ENCODE measurements around the gene TAF3. TPM values are rescaled to one million over a fixed set of nuclear protein-coding genes. Genes with fewer than 3 reads are reported as not detected.

The TAF3 gene
- total RNA-seq, 1 donor from 2014 or later: 9.1 TPM

- Mint-ChIP-seq H3K27me3 (ENCODE audit: unreplicated experiment) (peaks cover 81% of the 10 kb centered on the region), H3K9me3 (ENCODE audit: unreplicated experiment) (no peaks in the 10 kb centered on the region), H3K4me1 (ENCODE audit: unreplicated experiment) (peaks cover 2% of the 10 kb centered on the region), H3K27ac (ENCODE audit: unreplicated experiment) (no peak overlapping the region), H3K36me3 (ENCODE audit: unreplicated experiment) (no peaks in the 10 kb centered on the region), H3K4me3 (ENCODE audit: unreplicated experiment) (no peak overlapping the region)
- no peak for DNase-seq (ENCODE audit: extremely low spot score, unreplicated experiment)
- TF ChIP-seq, protein P1, sequence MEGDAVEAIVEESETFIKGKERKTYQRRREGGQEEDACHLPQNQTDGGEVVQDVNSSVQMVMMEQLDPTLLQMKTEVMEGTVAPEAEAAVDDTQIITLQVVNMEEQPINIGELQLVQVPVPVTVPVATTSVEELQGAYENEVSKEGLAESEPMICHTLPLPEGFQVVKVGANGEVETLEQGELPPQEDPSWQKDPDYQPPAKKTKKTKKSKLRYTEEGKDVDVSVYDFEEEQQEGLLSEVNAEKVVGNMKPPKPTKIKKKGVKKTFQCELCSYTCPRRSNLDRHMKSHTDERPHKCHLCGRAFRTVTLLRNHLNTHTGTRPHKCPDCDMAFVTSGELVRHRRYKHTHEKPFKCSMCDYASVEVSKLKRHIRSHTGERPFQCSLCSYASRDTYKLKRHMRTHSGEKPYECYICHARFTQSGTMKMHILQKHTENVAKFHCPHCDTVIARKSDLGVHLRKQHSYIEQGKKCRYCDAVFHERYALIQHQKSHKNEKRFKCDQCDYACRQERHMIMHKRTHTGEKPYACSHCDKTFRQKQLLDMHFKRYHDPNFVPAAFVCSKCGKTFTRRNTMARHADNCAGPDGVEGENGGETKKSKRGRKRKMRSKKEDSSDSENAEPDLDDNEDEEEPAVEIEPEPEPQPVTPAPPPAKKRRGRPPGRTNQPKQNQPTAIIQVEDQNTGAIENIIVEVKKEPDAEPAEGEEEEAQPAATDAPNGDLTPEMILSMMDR (IDR thresholded peaks at IDR 0.05): no peak
These were observed 245.0 kb downstream of the TAF3 start for GRCh38 chr10:8063128-8063908.

DNA sequence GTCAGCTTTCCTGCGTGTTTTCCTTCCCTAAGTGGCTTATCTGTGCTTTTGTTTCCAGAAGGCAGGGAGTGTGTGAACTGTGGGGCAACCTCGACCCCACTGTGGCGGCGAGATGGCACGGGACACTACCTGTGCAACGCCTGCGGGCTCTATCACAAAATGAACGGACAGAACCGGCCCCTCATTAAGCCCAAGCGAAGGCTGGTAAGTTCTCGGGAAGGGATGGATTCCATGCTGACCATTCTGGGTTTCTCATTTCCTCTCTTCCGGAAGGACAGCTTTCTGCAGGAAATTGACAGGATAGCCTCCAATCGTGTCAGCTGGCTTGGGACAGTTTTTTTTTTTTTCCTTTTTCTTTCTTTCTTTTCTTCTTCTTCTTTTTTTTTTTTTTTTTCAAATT is 245.6 kb downstream of the TAF3 start:
- no peaks in the 10 kb centered on the region for H3K36me3 Mint-ChIP-seq (ENCODE audit: unreplicated experiment)
- H3K27ac Mint-ChIP-seq (ENCODE audit: unreplicated experiment): no peak overlapping the region
- TF ChIP-seq, protein P1 (IDR thresholded peaks at IDR 0.05): no peak
- H3K4me1 Mint-ChIP-seq (ENCODE audit: unreplicated experiment): peaks cover 2% of the 10 kb centered on the region
- no peak overlapping the region for H3K4me3 Mint-ChIP-seq (ENCODE audit: unreplicated experiment)
- H3K9me3 Mint-ChIP-seq (ENCODE audit: unreplicated experiment): no peaks in the 10 kb centered on the region
- H3K27me3 Mint-ChIP-seq (ENCODE audit: unreplicated experiment): peaks cover 78% of the 10 kb centered on the region
- DNase-seq (ENCODE audit: extremely low spot score, unreplicated experiment): no peak

GRCh38 chr10:8064436-8064835 is 246.1 kb downstream of the TAF3 start:
- H3K9me3 Mint-ChIP-seq (ENCODE audit: unreplicated experiment): no peaks in the 10 kb centered on the region
- no peaks in the 10 kb centered on the region for H3K36me3 Mint-ChIP-seq (ENCODE audit: unreplicated experiment)
- no peak for DNase-seq (ENCODE audit: extremely low spot score, unreplicated experiment)
- H3K4me1 Mint-ChIP-seq (ENCODE audit: unreplicated experiment): peaks cover 2% of the 10 kb centered on the region
- no peak overlapping the region for H3K4me3 Mint-ChIP-seq (ENCODE audit: unreplicated experiment)
- peaks cover 77% of the 10 kb centered on the region for H3K27me3 Mint-ChIP-seq (ENCODE audit: unreplicated experiment)
- TF ChIP-seq, protein P1 (IDR thresholded peaks at IDR 0.05): no peak
- no peak overlapping the region for H3K27ac Mint-ChIP-seq (ENCODE audit: unreplicated experiment)

DNA sequence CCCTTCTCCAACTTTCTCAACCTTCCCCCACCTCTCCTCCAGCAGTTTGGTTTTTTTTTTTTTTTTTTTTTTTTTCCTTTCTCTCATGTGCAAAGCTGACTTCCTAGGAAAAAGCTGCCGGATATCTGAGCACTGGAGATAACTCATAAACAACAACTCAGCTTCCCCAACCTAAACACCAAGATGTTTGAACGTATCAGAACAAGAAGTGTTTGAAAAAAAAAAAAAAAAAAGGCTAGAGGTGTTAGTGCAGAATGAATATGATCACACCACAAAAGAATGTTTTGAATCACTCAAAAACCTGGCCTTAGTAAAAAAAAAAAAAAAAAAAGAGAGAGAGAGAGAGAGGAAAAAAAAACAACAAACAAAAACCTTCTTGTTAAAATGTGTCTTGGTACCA is 247.3 kb downstream of the TAF3 start:
- TF ChIP-seq, protein P1 (IDR thresholded peaks at IDR 0.05): no peak
- Mint-ChIP-seq H3K27me3 (ENCODE audit: unreplicated experiment) (peaks cover 67% of the 10 kb centered on the region), H3K27ac (ENCODE audit: unreplicated experiment) (no peak overlapping the region), H3K4me3 (ENCODE audit: unreplicated experiment) (no peak overlapping the region), H3K9me3 (ENCODE audit: unreplicated experiment) (no peaks in the 10 kb centered on the region), H3K36me3 (ENCODE audit: unreplicated experiment) (no peaks in the 10 kb centered on the region), H3K4me1 (ENCODE audit: unreplicated experiment) (no peaks in the 10 kb centered on the region)
- no peak for DNase-seq (ENCODE audit: extremely low spot score, unreplicated experiment)

DNA sequence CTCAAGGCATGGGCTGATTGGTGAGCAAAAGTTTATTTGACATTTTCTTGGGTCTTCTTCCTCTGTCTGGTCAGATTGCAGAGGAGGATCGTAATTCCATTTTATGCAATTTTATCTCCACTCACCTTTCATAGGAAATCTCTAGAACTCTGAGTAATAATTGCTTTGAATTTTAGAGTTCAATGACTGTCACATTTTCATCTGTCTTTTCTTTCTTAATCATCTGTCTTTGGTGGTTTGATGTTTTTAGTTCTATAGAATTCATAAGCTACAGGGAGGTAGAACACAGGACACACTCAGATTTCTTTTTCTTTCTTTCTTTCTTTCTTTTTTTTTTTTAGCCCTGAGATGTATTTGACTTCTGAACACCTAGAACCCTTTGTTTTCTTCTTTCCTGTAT is 247.8 kb downstream of the TAF3 start:
- Mint-ChIP-seq H3K27me3 (ENCODE audit: unreplicated experiment) (peaks cover 64% of the 10 kb centered on the region), H3K4me1 (ENCODE audit: unreplicated experiment) (no peaks in the 10 kb centered on the region), H3K9me3 (ENCODE audit: unreplicated experiment) (no peaks in the 10 kb centered on the region), H3K36me3 (ENCODE audit: unreplicated experiment) (no peaks in the 10 kb centered on the region), H3K4me3 (ENCODE audit: unreplicated experiment) (no peak overlapping the region), H3K27ac (ENCODE audit: unreplicated experiment) (no peak overlapping the region)
- TF ChIP-seq, protein P1 (IDR thresholded peaks at IDR 0.05): no peak
- DNase-seq (ENCODE audit: extremely low spot score, unreplicated experiment): no peak

Other genes with a start within 250 kb of the TAF3 start
- gene ITIH5, start 151.5 kb upstream of the TAF3 start, total RNA-seq: 0.35 and 0.39 TPM in 2 replicates
- gene ITIH2, start 115.2 kb upstream of the TAF3 start, total RNA-seq: not detected in 2 replicates
- gene KIN, start 30.5 kb upstream of the TAF3 start, total RNA-seq: 10.9 and 11.2 TPM in 2 replicates
- 132 and 133 TPM in 2 replicates for gene ATP5F1C, start 30.3 kb upstream of the TAF3 start, total RNA-seq
- gene GATA3, start 236.2 kb downstream of the TAF3 start, total RNA-seq: not detected in 2 replicates

Data from osteocyte (in vitro differentiated cells).